ENCODE measurements around the gene RNU5B-1.

DNA sequence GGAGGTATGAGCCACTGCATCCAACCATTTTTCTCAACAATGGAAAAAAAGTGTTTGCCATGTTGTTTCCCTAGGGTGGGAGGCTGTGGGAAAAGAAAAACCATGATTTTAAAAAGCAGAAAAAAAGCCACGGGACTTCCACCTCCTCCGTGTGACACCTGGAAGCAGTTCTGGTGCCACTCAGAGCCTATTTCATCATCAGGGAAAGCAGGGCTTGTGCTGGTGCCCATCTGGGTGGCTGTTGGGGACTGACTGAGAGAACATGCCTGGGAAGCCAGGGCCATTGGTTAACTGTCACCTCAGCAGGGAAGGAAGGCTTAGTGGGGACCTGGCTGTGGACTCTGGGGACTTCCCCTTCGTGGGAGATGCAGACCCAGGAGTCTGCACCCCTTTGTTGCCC, 7.3 kb downstream of the RNU5B-1 start:
- TF ChIP-seq, protein P1, sequence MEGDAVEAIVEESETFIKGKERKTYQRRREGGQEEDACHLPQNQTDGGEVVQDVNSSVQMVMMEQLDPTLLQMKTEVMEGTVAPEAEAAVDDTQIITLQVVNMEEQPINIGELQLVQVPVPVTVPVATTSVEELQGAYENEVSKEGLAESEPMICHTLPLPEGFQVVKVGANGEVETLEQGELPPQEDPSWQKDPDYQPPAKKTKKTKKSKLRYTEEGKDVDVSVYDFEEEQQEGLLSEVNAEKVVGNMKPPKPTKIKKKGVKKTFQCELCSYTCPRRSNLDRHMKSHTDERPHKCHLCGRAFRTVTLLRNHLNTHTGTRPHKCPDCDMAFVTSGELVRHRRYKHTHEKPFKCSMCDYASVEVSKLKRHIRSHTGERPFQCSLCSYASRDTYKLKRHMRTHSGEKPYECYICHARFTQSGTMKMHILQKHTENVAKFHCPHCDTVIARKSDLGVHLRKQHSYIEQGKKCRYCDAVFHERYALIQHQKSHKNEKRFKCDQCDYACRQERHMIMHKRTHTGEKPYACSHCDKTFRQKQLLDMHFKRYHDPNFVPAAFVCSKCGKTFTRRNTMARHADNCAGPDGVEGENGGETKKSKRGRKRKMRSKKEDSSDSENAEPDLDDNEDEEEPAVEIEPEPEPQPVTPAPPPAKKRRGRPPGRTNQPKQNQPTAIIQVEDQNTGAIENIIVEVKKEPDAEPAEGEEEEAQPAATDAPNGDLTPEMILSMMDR (IDR thresholded peaks at IDR 0.05): no peak
- no peak for TF ChIP-seq POLR2A (IDR thresholded peaks at IDR 0.05)

Data from testis (tissue), 2 donors.